GM12873 (cell line): ENCODE data around the gene CTDSP2.

ENCODE experiments used
- CTCF ChIP-seq: IDR thresholded peaks from 2 replicates; pipeline ENCODE4 v1.5.1; 2012; ENCODE audit warnings: low read depth, mild to moderate bottlenecking, moderate library complexity, low read length, control low read depth; ENCODE audit not compliant: insufficient read depth; ENCODE audit errors: missing control alignments

The CTDSP2 gene

GRCh38 chr12:57775044-57775443 lies 71.5 kb downstream of the CTDSP2 start:
- no peak for TF ChIP-seq CTCF

GRCh38 chr12:57772429-57773322 lies 73.9 kb downstream of the CTDSP2 start, which contains the start of gene EEF1AKMT3:
TSS of gene EEF1AKMT3 (plus strand) at chr12:57772614. CDS start at chr12:57772725, 111 bp downstream.
- no peak for TF ChIP-seq CTCF

- TF ChIP-seq CTCF = no peak
Measured at GRCh38 chr12:57771873-57772428, 74.6 kb downstream of the CTDSP2 start, which contains the start of gene METTL1. TSS of gene METTL1 (minus strand) at chr12:57772105. CDS start at chr12:57772083, 22 bp downstream.

- TF ChIP-seq CTCF = no peak
Measured at GRCh38 chr12:57771236-57771872, 75.2 kb downstream of the CTDSP2 start.

GRCh38 chr12:57770734-57771133 lies 75.8 kb downstream of the CTDSP2 start:
- TF ChIP-seq CTCF = no peak
